ENCODE measurements around the gene PKDREJ.
"Not testable (repeated sequence)": the region's sequence is repeated elsewhere in the genome, so short reads cannot be mapped to it uniquely, and the experiment has no call there.

Gene PKDREJ

GRCh38 chr22:46263216-46263590 lies at the start of gene PKDREJ:
PKDREJ (minus strand) TSS chr22:46263343; CDS start chr22:46263322, 21 bp downstream.
- no peak for DNase-seq (ENCODE audit: low read depth, low spot score)

GRCh38 chr22:46312848-46313247 lies 49.7 kb upstream of the PKDREJ start:
- not testable (repeated sequence) for DNase-seq (ENCODE audit: low read depth, low spot score)

- no peak for DNase-seq (ENCODE audit: low read depth, low spot score)
Observed at GRCh38 chr22:46312056-46312455, 48.9 kb upstream of the PKDREJ start.

- no peak for DNase-seq (ENCODE audit: low read depth, low spot score)
Observed at GRCh38 chr22:46309526-46310085, 46.5 kb upstream of the PKDREJ start.

GRCh38 chr22:46308283-46308988 lies 45.3 kb upstream of the PKDREJ start:
- no peak for DNase-seq (ENCODE audit: low read depth, low spot score)

- no peak for DNase-seq (ENCODE audit: low read depth, low spot score)
Observed at GRCh38 chr22:46303347-46303965, 40.3 kb upstream of the PKDREJ start.

- DNase-seq (ENCODE audit: low read depth, low spot score) = no peak
Observed at GRCh38 chr22:46300491-46300890, 37.3 kb upstream of the PKDREJ start.

- DNase-seq (ENCODE audit: low read depth, low spot score) = no peak
Observed at GRCh38 chr22:46299101-46299500, 36.0 kb upstream of the PKDREJ start.

GRCh38 chr22:46297151-46297812 lies 34.1 kb upstream of the PKDREJ start:
- DNase-seq (ENCODE audit: low read depth, low spot score) = no peak

- peak; percentile 89 for DNase-seq (ENCODE audit: low read depth, low spot score)
Observed at GRCh38 chr22:46296257-46297150, 33.4 kb upstream of the PKDREJ start, which contains the start of gene GTSE1. GTSE1 (plus strand) TSS chr22:46296870; CDS start chr22:46297401, 531 bp downstream.

GRCh38 chr22:46295277-46295971 lies 32.3 kb upstream of the PKDREJ start:
- DNase-seq (ENCODE audit: low read depth, low spot score) = no peak

GRCh38 chr22:46294784-46295183 lies 31.6 kb upstream of the PKDREJ start:
- no peak for DNase-seq (ENCODE audit: low read depth, low spot score)

GRCh38 chr22:46293577-46294260 lies 30.6 kb upstream of the PKDREJ start:
- no peak for DNase-seq (ENCODE audit: low read depth, low spot score)

GRCh38 chr22:46292732-46293131 lies 29.6 kb upstream of the PKDREJ start:
- no peak for DNase-seq (ENCODE audit: low read depth, low spot score)

GRCh38 chr22:46292173-46292572 lies 29.0 kb upstream of the PKDREJ start:
- no peak for DNase-seq (ENCODE audit: low read depth, low spot score)

GRCh38 chr22:46290843-46291785 lies 28.0 kb upstream of the PKDREJ start:
- no peak for DNase-seq (ENCODE audit: low read depth, low spot score)

GRCh38 chr22:46290121-46290842 lies 27.1 kb upstream of the PKDREJ start:
- no peak for DNase-seq (ENCODE audit: low read depth, low spot score)

GRCh38 chr22:46289244-46289891 lies 26.2 kb upstream of the PKDREJ start:
- DNase-seq (ENCODE audit: low read depth, low spot score) = no peak

All from brain pericyte (primary cell).